Stomach (tissue), 4 donors: ENCODE data around the gene FBL.

Experiments used
- CTCF ChIP-seq, 7 experiments: fragments of 450-650 bp in 4 of 7; fragments of 200-600 bp in 3 of 7; sonication (generic) in 3 of 7; IDR thresholded peaks; one replicate each; pipeline ENCODE4 v1.5.1; 2016 to 2019; ENCODE audit warnings: antibody characterized with exemption in 7 of 7, control low read depth in 2 of 7, mild to moderate bottlenecking in 1 of 7
- EP300 ChIP-seq: sonication (generic); formaldehyde crosslinking; IDR thresholded peaks from one replicate; pipeline ENCODE4 v1.6.1; 2017; ENCODE audit warnings: antibody characterized with exemption
- POLR2A ChIP-seq, 4 donors: fragments of 450-650 bp; IDR thresholded peaks; one replicate each; pipeline ENCODE4 v1.6.1; 2016; ENCODE audit warnings: antibody characterized with exemption in 4 of 4, control low read depth in 2 of 4, mild to moderate bottlenecking in 1 of 4, moderate library complexity in 1 of 4
- POLR2AphosphoS5 ChIP-seq, 3 donors: sonication (generic); formaldehyde crosslinking; IDR thresholded peaks; one replicate each; pipeline ENCODE4 v1.6.1; 2016; ENCODE audit warnings: antibody characterized with exemption in 3 of 3

DNA sequence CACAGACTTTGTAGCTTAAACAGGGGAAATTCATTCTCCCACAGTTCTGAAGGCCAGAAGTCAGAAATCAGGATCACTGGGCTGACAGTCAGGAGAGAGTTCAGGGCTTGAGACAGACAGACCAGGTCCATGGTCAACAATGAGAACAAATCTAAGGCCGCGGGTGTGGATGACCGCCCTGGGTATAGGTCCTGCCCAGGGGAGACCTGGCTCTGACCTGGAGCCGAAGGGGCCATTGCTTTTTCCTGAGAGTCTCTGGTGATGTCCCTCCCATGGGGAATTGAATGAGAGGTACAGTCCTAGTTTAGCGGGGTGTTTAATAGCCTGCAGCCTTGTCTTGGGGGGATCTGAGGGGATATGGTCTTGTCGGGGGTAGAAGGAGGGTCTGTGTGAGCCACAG, 25.2 kb upstream of the FBL start:
- no peak for TF ChIP-seq CTCF (IDR thresholded peaks at IDR 0.05)
- TF ChIP-seq POLR2AphosphoS5 (IDR thresholded peaks at IDR 0.05), result no peak
- TF ChIP-seq POLR2A (IDR thresholded peaks at IDR 0.05), result no peak
- no peak for TF ChIP-seq EP300
